ENCODE results near the gene NFATC1.

The NFATC1 gene

GRCh38 chr18:79394534-79395307, 1.0 kb upstream of the NFATC1 start:
- Histone ChIP-seq H3K4me3 (ENCODE audit: low read depth in 1 of 2, low read length in 2 of 2) (peak overlapping the region; percentile 33 to 58), H3K36me3 (ENCODE audit: control insufficient read depth in 1 of 2, insufficient read depth in 2 of 2, low read length in 2 of 2) (no peaks in the 10 kb centered on the region), H3K27me3 (ENCODE audit: low read depth, low read length) (peaks cover 4% of the 10 kb centered on the region), H3K9me3 (ENCODE audit: control insufficient read depth in 1 of 2, low read length in 2 of 2) (no peaks in the 10 kb centered on the region), H3K4me1 (ENCODE audit: control insufficient read depth in 1 of 2, insufficient read depth in 2 of 2, low read length in 2 of 2) (peaks cover 4 to 28% of the 10 kb centered on the region in 2 donors), H3K27ac (ENCODE audit: low read length) (peak overlapping the region; percentile 67)

GRCh38 chr18:79395308-79395640, 456 bp upstream of the NFATC1 start:
- H3K27me3 ChIP-seq (ENCODE audit: low read depth, low read length) = peaks cover 4% of the 10 kb centered on the region
- H3K36me3 ChIP-seq (ENCODE audit: control insufficient read depth in 1 of 2, insufficient read depth in 2 of 2, low read length in 2 of 2) = no peaks in the 10 kb centered on the region
- peak overlapping the region in 1 of 2 donors; percentile 58 for H3K4me3 ChIP-seq (ENCODE audit: low read depth in 1 of 2, low read length in 2 of 2)
- no peak overlapping the region for H3K27ac ChIP-seq (ENCODE audit: low read length)
- no peaks in the 10 kb centered on the region for H3K9me3 ChIP-seq (ENCODE audit: control insufficient read depth in 1 of 2, low read length in 2 of 2)
- peaks cover 4 to 28% of the 10 kb centered on the region in 2 donors for H3K4me1 ChIP-seq (ENCODE audit: control insufficient read depth in 1 of 2, insufficient read depth in 2 of 2, low read length in 2 of 2)

GRCh38 chr18:79396431-79397246, 909 bp downstream of the NFATC1 start:
- H3K27ac ChIP-seq (ENCODE audit: low read length) = no peak overlapping the region
- no peaks in the 10 kb centered on the region for H3K36me3 ChIP-seq (ENCODE audit: control insufficient read depth in 1 of 2, insufficient read depth in 2 of 2, low read length in 2 of 2)
- H3K9me3 ChIP-seq (ENCODE audit: control insufficient read depth in 1 of 2, low read length in 2 of 2) = no peaks in the 10 kb centered on the region
- H3K4me3 ChIP-seq (ENCODE audit: low read depth in 1 of 2, low read length in 2 of 2) = peak overlapping the region; percentile 16 to 70
- H3K27me3 ChIP-seq (ENCODE audit: low read depth, low read length) = peaks cover 4% of the 10 kb centered on the region
- peaks cover 4 to 32% of the 10 kb centered on the region in 2 donors for H3K4me1 ChIP-seq (ENCODE audit: control insufficient read depth in 1 of 2, insufficient read depth in 2 of 2, low read length in 2 of 2)

DNA sequence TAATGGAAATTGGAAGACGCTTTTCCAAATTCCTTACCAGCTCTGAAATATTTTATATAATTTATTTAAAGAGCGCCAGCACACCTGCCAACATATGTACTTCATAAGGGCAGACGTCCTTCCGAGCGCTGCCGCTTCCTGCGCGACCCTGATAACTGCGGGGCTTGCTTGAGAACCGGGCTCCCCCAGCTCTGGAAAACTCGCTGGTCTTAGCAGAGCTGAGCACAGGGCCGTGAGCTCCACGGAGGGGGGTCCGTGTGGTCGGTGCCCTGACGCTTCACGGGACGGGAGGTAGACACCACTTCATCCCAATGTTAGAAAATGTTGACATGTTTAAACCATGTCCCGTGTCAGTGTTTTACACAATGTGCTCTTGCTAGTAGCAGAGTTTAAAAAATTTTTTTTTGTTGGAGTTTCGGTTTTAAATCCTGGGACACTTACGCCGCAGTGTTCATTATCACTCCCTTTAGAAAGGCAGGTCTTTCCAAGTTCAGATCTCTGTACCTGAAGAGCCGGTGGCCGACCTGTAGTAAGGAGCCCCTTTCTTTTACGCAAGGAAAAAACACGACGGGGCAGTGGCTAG, 1.6 kb downstream of the NFATC1 start:
- H3K27ac ChIP-seq (ENCODE audit: low read length) = no peak overlapping the region
- no peaks in the 10 kb centered on the region for H3K9me3 ChIP-seq (ENCODE audit: control insufficient read depth in 1 of 2, low read length in 2 of 2)
- peaks cover 4 to 39% of the 10 kb centered on the region in 2 donors for H3K4me1 ChIP-seq (ENCODE audit: control insufficient read depth in 1 of 2, insufficient read depth in 2 of 2, low read length in 2 of 2)
- no peaks in the 10 kb centered on the region for H3K36me3 ChIP-seq (ENCODE audit: control insufficient read depth in 1 of 2, insufficient read depth in 2 of 2, low read length in 2 of 2)
- H3K4me3 ChIP-seq (ENCODE audit: low read depth in 1 of 2, low read length in 2 of 2) = peak overlapping the region; percentile 26 to 70
- H3K27me3 ChIP-seq (ENCODE audit: low read depth, low read length) = peaks cover 4% of the 10 kb centered on the region

- H3K27ac ChIP-seq (ENCODE audit: low read length) = no peak overlapping the region
- H3K4me3 ChIP-seq (ENCODE audit: low read depth in 1 of 2, low read length in 2 of 2) = no peak overlapping the region
- H3K27me3 ChIP-seq (ENCODE audit: low read depth, low read length) = peaks cover 1% of the 10 kb centered on the region
- peaks cover 6 to 43% of the 10 kb centered on the region in 2 donors for H3K4me1 ChIP-seq (ENCODE audit: control insufficient read depth in 1 of 2, insufficient read depth in 2 of 2, low read length in 2 of 2)
- no peaks in the 10 kb centered on the region for H3K36me3 ChIP-seq (ENCODE audit: control insufficient read depth in 1 of 2, insufficient read depth in 2 of 2, low read length in 2 of 2)
- H3K9me3 ChIP-seq (ENCODE audit: control insufficient read depth in 1 of 2, low read length in 2 of 2) = no peaks in the 10 kb centered on the region
These were observed 2.4 kb downstream of the NFATC1 start for GRCh38 chr18:79397830-79398761.

- Histone ChIP-seq H3K27me3 (ENCODE audit: low read depth, low read length) (no peaks in the 10 kb centered on the region), H3K27ac (ENCODE audit: low read length) (no peak overlapping the region), H3K4me3 (ENCODE audit: low read depth in 1 of 2, low read length in 2 of 2) (peak overlapping the region; percentile 7 to 59), H3K4me1 (ENCODE audit: control insufficient read depth in 1 of 2, insufficient read depth in 2 of 2, low read length in 2 of 2) (peaks cover 7 to 50% of the 10 kb centered on the region in 2 donors), H3K36me3 (ENCODE audit: control insufficient read depth in 1 of 2, insufficient read depth in 2 of 2, low read length in 2 of 2) (no peaks in the 10 kb centered on the region), H3K9me3 (ENCODE audit: control insufficient read depth in 1 of 2, low read length in 2 of 2) (no peaks in the 10 kb centered on the region)
These were observed 3.7 kb downstream of the NFATC1 start for GRCh38 chr18:79399275-79400081.

DNA sequence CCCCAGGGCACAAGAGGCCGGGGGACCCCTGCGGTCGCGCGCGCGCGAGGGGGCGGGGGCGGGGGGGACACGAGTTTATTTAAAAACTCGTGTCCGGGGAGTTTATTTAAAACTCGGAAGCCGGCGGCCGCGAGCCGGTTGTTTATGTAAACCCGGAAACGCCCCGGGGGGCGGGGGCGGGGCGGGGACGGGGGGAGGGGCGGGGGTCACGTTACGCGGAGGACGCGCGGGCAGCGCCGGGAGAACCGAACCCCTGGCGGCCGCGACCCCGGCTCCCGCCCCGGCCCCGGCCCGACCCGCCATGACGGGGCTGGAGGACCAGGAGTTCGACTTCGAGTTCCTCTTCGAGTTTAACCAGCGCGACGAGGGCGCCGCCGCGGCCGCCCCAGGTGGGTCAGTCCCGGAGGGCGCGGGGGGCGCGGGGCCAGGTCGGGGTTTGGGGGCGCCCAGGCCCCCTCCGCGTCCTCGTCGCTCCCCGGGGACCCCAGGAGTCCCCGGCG, 4.4 kb downstream of the NFATC1 start:
- peaks cover 7 to 45% of the 10 kb centered on the region in 2 donors for H3K4me1 ChIP-seq (ENCODE audit: control insufficient read depth in 1 of 2, insufficient read depth in 2 of 2, low read length in 2 of 2)

DNA sequence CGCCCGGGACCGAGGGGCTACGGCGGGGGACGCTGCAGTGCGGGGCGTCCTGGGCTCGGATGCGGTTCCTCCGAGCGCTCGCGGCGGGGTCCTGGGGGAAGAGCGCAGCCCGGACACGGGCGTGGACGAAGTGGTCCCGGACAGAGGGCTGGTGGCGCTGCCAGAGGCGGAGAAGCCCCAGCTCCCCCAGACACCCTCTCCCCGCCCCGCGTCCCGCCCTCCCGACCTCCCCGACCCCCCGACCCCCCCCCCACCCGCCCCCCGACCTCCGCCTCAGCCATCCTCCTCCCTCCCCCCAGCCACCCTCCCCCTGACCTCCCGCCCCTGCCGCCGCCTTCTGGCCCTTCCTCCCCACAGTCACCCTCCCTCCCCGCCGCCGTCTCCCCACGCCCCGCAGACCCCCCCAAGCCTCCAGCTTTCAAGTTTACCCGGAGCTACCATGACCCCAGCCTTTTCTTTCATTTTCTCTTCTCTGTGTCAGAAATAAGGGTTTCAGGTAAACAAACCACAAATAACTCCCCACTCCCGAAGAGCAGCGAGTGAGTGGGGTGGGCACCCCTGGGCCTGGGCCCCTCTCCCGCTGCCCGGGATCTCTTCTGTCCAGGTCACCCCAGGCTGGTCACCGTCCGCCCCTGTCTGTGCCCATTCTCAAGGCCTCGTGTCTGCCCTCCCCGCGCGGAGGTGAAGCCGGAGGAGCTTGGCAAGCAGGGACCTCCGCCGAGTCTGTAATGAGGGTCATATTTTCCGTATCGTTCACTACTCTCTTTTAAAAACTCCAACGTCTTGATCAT, 5.1 kb downstream of the NFATC1 start:
- Histone ChIP-seq H3K36me3 (ENCODE audit: control insufficient read depth in 1 of 2, insufficient read depth in 2 of 2, low read length in 2 of 2) (no peaks in the 10 kb centered on the region), H3K27ac (ENCODE audit: low read length) (no peak overlapping the region), H3K4me3 (ENCODE audit: low read depth in 1 of 2, low read length in 2 of 2) (peak overlapping the region in 1 of 2 donors; percentile 67)

More for the DNA sequence above, 4.4 kb downstream of the NFATC1 start:
- Histone ChIP-seq H3K27me3 (ENCODE audit: low read depth, low read length) (no peaks in the 10 kb centered on the region), H3K4me3 (ENCODE audit: low read depth in 1 of 2, low read length in 2 of 2) (peak overlapping the region in 1 of 2 donors; percentile 67), H3K27ac (ENCODE audit: low read length) (no peak overlapping the region), H3K9me3 (ENCODE audit: control insufficient read depth in 1 of 2, low read length in 2 of 2) (no peaks in the 10 kb centered on the region), H3K36me3 (ENCODE audit: control insufficient read depth in 1 of 2, insufficient read depth in 2 of 2, low read length in 2 of 2) (no peaks in the 10 kb centered on the region)

GRCh38 chr18:79401494-79402208, 5.9 kb downstream of the NFATC1 start:
- no peak overlapping the region for H3K4me3 ChIP-seq (ENCODE audit: low read depth in 1 of 2, low read length in 2 of 2)
- H3K4me1 ChIP-seq (ENCODE audit: control insufficient read depth in 1 of 2, insufficient read depth in 2 of 2, low read length in 2 of 2) = peaks cover 7 to 54% of the 10 kb centered on the region in 2 donors

More for the DNA sequence above, 5.1 kb downstream of the NFATC1 start:
- Histone ChIP-seq H3K9me3 (ENCODE audit: control insufficient read depth in 1 of 2, low read length in 2 of 2) (no peaks in the 10 kb centered on the region), H3K4me1 (ENCODE audit: control insufficient read depth in 1 of 2, insufficient read depth in 2 of 2, low read length in 2 of 2) (peaks cover 7 to 51% of the 10 kb centered on the region in 2 donors), H3K27me3 (ENCODE audit: low read depth, low read length) (no peaks in the 10 kb centered on the region)

More at GRCh38 chr18:79401494-79402208, 5.9 kb downstream of the NFATC1 start:
- H3K36me3 ChIP-seq (ENCODE audit: control insufficient read depth in 1 of 2, insufficient read depth in 2 of 2, low read length in 2 of 2) = no peaks in the 10 kb centered on the region
- no peaks in the 10 kb centered on the region for H3K27me3 ChIP-seq (ENCODE audit: low read depth, low read length)
- no peak overlapping the region for H3K27ac ChIP-seq (ENCODE audit: low read length)
- H3K9me3 ChIP-seq (ENCODE audit: control insufficient read depth in 1 of 2, low read length in 2 of 2) = no peaks in the 10 kb centered on the region
